LNCAP (cell line): ENCODE data around the gene C8A.

Experiments
- CTCF ChIP-seq: fragments of 450-650 bp; IDR thresholded peaks from 2 replicates; pipeline ENCODE4 v1.5.1; 2017; ENCODE audit warnings: mild to moderate bottlenecking

C8A gene

GRCh38 chr1:56965916-56966697 lies 111.5 kb downstream of the C8A start, which contains the start of gene C8B:
Gene C8B (minus strand): TSS chr1:56966015. CDS start chr1:56965948, 67 bp downstream.
- no peak for TF ChIP-seq CTCF

GRCh38 chr1:56966698-56966999 lies 112.1 kb downstream of the C8A start:
- TF ChIP-seq CTCF: no peak

- no peak for TF ChIP-seq CTCF
Observed at GRCh38 chr1:56967355-56967754, 112.8 kb downstream of the C8A start.
